Suppressor macrophage (primary cell): ENCODE data around the gene SLC22A13.
"Not testable (repeated sequence)": the region's sequence is repeated elsewhere in the genome, so short reads cannot be mapped to it uniquely, and the experiment has no call there.

Experiments
- DNase-seq, 4 experiments: peaks; one replicate each; pipeline ENCODE4 v3.0.0-alpha.2; 2020 to 2022

SLC22A13 gene

GRCh38 chr3:38307599-38307998, 42.0 kb downstream of the SLC22A13 start:
- DNase-seq: no peak

DNA sequence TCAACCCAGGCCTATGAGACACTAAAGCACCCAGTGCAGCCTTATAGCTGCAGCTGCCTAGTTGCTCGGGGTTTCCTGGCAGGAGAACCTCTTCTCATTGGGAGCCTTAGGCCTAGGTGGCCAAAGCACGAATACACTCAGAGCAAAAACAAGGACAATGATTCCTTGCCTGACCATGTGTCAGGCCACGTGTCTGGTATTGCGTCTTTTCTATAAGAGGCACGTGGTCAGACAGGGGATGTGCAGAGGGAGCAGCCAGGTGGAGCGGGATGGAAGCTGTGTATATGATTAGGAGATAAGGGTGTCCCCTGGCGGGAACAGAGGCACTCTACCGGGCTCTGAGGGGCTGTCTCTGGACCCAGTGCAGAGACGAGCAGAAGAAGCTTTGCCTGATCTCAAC, 42.8 kb downstream of the SLC22A13 start:
- DNase-seq: no peak

DNA sequence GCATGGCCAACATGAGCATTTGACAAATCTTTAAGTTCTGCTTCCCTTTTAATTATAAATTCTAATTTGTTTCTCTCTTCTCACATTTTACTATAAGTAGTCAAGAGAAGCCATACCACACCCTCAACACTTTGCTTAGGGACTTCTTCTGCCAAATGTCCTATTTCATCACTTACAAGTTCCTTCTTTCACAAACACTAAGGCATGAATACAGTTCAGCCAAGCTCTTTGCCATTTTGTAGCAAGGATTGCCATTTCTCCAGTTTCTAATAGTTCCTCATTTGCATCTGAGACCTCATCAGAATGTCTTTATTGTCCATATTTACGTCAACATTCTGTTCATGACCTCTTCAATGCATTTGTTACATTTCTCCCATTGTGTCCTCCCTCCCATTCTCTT, 45.9 kb downstream of the SLC22A13 start:
- peak; percentile 37 to 79 (median 63) for DNase-seq

DNA sequence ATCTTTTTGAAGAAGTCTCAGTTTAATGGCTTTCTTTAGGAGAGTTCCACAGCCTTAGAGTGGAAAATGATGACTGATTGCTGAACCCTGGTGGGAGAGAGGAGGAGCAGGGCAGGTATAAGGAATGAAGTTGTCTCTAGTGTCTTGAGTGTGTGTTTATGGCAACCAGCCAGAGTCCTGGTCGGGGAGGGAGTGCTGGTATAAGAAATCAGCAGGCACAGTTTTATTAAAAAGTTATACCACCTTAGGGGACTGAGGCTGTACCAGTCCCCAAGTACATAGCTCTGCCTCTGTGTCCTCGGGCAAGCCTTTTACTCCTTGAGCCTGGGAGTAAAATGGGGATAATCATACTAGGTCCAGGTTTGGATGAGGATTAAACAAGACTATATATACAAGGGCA, 46.3 kb downstream of the SLC22A13 start:
- DNase-seq: no peak

- DNase-seq: no peak
Observed at GRCh38 chr3:38312356-38312755, 46.7 kb downstream of the SLC22A13 start.

- no peak for DNase-seq
Observed at GRCh38 chr3:38313263-38313662, 47.7 kb downstream of the SLC22A13 start.

DNA sequence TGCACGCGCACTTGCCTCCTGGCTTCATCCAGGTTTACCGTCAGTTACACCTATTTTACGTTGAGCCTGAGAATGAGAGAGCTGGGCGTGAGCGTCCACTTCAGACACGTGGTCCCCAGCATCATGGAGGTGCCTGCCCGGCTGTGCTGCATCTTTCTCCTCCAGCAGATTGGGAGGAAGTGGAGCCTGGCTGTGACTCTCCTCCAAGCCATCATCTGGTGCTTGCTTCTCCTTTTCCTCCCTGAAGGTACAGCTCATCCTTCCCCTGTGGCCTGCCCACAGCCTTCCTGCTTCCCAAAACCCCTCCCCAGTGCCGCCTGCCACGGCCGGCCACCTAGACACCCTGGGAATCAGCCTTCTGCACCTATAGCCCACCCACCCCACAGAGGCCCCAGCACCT, 48.1 kb downstream of the SLC22A13 start:
- DNase-seq: peak; percentile 30 to 60 (median 58)

- DNase-seq: no peak
Observed at GRCh38 chr3:38314112-38314763, 48.6 kb downstream of the SLC22A13 start.

GRCh38 chr3:38314764-38315487, 49.3 kb downstream of the SLC22A13 start:
- no peak for DNase-seq

GRCh38 chr3:38315488-38316230, 50.0 kb downstream of the SLC22A13 start:
- DNase-seq: no peak

DNA sequence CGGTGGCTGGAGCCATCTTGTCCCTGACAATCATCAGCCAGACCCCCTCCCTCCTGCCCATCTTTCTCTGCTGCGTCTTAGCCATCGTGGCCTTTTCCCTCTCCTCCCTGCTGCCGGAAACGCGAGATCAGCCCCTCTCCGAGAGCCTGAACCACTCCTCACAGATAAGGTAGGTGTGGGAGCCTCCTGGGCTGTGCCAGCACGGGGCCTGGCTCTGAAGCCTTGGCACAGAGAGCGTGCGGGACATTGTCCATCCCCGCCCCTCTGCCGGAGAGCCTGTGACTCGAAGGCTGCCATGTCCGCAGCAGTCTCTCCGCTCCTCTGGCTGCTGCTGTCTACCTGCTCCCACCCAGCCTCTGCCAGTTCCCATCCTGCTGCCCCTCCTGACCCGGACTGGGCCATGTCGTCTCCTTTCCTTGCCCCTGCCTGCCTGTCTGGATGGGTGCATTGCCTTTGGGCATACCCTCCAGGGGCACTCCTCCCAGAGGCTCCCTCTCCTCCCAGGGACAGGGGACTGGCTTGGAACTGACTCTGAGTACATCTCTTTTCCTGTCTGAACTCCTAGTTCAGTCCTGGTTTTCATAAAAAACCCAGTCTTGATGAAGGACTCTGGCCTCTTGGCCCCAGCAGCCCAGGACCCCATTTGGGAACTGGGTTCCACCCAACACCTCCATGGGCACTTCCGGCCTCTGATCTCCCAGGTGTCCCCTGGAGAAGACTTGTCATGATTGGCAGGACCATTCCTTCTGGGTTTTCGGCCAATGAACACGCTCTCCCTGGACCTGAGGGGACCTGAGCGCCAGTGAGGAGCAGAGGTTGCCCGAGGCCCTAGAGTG, 51.0 kb downstream of the SLC22A13 start:
- DNase-seq: no peak

DNA sequence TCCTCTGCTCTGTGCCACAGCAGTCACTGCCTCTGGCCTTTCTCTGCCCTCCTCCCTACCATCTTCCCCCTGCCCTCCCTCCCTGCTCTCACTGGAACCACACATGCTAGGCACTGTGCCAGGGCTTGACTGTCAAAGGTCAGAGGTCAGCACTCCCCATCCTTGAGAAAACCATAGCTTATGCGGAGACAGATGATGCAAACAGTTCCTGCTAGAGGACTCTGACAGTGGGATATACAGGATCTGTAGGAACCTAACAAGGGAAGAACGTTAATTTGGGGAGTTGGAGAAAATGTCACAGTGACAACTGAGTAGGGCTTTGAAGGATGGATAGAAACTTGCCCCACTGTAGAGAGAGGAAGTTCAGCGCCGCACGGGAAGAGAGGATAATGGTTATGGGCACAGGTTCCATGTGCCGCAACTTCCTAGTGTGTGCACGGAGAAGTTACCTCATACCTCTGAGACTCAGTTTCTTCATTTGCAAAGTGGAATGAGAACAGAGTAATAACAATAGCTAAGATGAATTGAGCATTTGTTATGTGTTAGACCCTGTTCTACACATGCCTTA, 51.7 kb downstream of the SLC22A13 start:
- peak; percentile 36 to 62 (median 48) for DNase-seq

DNA sequence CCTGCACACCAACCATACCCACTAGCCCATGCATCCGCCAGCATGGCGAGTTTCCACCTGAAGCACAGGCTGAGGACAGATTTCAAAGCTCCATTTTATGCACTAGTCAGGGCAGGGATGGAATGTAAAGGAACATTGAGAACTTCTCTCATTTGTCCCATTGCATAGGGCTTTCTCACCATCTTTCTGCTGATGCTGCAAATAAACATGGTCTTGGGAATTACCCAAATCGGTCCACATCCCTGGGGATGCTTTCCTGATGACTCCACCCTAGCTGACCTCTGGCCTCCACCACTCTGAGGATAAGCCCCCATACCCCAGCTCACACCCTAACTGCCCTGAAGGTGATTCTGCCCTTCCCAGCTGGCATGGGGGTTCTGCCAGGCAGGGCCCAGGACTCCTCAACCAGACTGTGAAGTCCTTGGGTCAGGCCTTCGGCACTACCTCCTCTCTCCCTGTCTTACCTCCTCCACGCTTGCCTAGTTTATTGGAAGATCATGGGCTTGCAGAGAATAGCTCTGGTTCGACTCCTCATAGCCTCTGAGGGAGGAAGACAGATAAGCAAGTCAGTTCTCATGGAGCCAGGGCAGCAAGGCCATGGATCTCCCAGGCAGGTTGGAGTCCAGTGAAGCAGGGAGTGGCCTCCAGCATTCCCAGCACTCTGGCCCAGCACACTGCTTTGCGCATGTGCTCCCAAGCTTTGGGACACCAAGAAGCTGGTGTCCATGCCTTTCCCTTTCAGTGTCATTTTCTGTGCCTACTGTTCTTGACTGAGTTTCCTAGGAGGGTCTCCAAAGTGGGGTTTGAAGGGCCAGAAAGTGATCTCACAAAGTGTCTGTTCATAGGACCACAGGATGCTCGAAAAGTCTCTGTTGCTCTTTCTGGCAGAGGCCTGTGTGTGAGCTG, 53.4 kb downstream of the SLC22A13 start:
- no peak for DNase-seq

- not testable (repeated sequence) for DNase-seq
Observed at GRCh38 chr3:38320638-38321037, 55.0 kb downstream of the SLC22A13 start.

- no peak for DNase-seq
Observed at GRCh38 chr3:38323060-38323459, 57.4 kb downstream of the SLC22A13 start.

GRCh38 chr3:38325256-38325655, 59.6 kb downstream of the SLC22A13 start:
- no peak for DNase-seq

- DNase-seq: peak; percentile 32 to 67 (median 51)
Observed at GRCh38 chr3:38327335-38328009, 61.9 kb downstream of the SLC22A13 start.
